ENCODE data around the gene CRADD.

Gene CRADD

DNA sequence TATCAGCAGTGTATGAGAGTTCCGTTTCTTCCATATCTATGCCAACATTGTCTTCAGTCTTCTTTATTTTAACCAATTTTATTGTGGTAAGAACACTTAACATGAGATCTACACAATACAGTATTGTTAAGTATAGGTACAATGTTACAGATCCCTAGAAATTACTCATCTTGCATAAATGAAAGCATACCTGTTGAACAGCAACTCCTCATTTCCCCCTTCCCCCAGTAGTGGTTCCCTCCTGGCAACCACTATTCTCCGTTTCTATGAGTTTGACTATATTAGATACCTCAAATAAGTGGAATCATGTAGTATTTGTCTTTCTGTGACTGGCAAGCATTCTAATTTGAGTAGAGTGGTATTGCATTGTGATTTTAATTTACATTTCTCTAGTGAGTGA, 150.5 kb downstream of the CRADD start:
- POLR2A ChIA-PET = no interaction called here
- Histone ChIP-seq H3K4me3 (ENCODE audit: low read depth, low read length) (no peak overlapping the region), H3K36me3 (ENCODE audit: control insufficient read depth in 2 of 2, insufficient read depth in 1 of 2, low read length in 2 of 2) (no peaks in the 10 kb centered on the region), H3K27ac (ENCODE audit: extremely low read depth, low read depth, low read length) (no peak overlapping the region), H3K9me3 (ENCODE audit: control insufficient read depth, insufficient read depth, low read depth, low read length) (no peaks in the 10 kb centered on the region), H3K4me1 (ENCODE audit: control insufficient read depth, insufficient read depth, low read length) (peaks cover 17% of the 10 kb centered on the region)
- CTCF ChIA-PET = interaction anchor here (0.7 to 1.3 kb wide), 2 partner anchors 61 to 314 kb away, joined by 3 to 4 read pairs; no protein-coding TSS in a partner anchor
- no peak for TF ChIP-seq ZNF629 (tag by site-specific recombination; IDR thresholded peaks at IDR 0.05)
- no peak for TF ChIP-seq BCL11A (tag by site-specific recombination; IDR thresholded peaks at IDR 0.05; ENCODE audit: low read depth)
- no peak for TF ChIP-seq ZNF354C (tag by site-specific recombination; IDR thresholded peaks at IDR 0.05; ENCODE audit: borderline replicate concordance, low read depth)
- TF ChIP-seq, protein P1, sequence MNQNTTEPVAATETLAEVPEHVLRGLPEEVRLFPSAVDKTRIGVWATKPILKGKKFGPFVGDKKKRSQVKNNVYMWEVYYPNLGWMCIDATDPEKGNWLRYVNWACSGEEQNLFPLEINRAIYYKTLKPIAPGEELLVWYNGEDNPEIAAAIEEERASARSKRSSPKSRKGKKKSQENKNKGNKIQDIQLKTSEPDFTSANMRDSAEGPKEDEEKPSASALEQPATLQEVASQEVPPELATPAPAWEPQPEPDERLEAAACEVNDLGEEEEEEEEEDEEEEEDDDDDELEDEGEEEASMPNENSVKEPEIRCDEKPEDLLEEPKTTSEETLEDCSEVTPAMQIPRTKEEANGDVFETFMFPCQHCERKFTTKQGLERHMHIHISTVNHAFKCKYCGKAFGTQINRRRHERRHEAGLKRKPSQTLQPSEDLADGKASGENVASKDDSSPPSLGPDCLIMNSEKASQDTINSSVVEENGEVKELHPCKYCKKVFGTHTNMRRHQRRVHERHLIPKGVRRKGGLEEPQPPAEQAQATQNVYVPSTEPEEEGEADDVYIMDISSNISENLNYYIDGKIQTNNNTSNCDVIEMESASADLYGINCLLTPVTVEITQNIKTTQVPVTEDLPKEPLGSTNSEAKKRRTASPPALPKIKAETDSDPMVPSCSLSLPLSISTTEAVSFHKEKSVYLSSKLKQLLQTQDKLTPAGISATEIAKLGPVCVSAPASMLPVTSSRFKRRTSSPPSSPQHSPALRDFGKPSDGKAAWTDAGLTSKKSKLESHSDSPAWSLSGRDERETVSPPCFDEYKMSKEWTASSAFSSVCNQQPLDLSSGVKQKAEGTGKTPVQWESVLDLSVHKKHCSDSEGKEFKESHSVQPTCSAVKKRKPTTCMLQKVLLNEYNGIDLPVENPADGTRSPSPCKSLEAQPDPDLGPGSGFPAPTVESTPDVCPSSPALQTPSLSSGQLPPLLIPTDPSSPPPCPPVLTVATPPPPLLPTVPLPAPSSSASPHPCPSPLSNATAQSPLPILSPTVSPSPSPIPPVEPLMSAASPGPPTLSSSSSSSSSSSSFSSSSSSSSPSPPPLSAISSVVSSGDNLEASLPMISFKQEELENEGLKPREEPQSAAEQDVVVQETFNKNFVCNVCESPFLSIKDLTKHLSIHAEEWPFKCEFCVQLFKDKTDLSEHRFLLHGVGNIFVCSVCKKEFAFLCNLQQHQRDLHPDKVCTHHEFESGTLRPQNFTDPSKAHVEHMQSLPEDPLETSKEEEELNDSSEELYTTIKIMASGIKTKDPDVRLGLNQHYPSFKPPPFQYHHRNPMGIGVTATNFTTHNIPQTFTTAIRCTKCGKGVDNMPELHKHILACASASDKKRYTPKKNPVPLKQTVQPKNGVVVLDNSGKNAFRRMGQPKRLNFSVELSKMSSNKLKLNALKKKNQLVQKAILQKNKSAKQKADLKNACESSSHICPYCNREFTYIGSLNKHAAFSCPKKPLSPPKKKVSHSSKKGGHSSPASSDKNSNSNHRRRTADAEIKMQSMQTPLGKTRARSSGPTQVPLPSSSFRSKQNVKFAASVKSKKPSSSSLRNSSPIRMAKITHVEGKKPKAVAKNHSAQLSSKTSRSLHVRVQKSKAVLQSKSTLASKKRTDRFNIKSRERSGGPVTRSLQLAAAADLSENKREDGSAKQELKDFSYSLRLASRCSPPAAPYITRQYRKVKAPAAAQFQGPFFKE (tag by site-specific recombination; IDR thresholded peaks at IDR 0.05; ENCODE audit: borderline replicate concordance) = no peak
- TF ChIP-seq ZBTB20 (tag by site-specific recombination; IDR thresholded peaks at IDR 0.05) = no peak
- peak; percentile 63 for TF ChIP-seq SCRT2 (tag by site-specific recombination; IDR thresholded peaks at IDR 0.05)

DNA sequence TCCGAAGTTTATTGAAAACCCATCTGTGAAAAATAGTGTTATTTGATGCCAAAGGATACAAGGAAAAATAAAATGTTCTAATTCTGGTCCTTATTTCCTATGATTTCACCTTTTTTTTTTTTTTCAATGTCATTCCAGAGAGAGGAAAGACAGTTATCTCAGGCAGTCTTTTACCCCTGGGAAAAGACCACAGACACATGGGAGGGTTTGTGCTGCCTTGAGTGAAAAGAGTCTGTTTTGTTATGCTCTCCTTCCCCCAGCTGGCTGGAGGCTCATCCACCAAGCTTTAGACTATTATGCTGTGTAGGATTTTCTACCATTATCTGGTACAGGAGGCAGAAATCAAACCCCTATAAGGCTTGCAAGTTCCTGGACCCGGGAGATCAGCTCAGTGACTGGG, 151.8 kb downstream of the CRADD start:
- no peak overlapping the region for H3K27ac ChIP-seq (ENCODE audit: extremely low read depth, low read depth, low read length)
- ChIA-PET POLR2A (no interaction called here), CTCF (interaction anchor here (1.1 to 1.3 kb wide), 2 partner anchors 10 to 63 kb away, joined by 3 read pairs; no protein-coding TSS in a partner anchor)
- H3K9me3 ChIP-seq (ENCODE audit: control insufficient read depth, insufficient read depth, low read depth, low read length) = no peaks in the 10 kb centered on the region
- H3K36me3 ChIP-seq (ENCODE audit: control insufficient read depth in 2 of 2, insufficient read depth in 1 of 2, low read length in 2 of 2) = no peaks in the 10 kb centered on the region
- H3K4me1 ChIP-seq (ENCODE audit: control insufficient read depth, insufficient read depth, low read length) = peaks cover 14% of the 10 kb centered on the region
- TF ChIP-seq, protein P2, sequence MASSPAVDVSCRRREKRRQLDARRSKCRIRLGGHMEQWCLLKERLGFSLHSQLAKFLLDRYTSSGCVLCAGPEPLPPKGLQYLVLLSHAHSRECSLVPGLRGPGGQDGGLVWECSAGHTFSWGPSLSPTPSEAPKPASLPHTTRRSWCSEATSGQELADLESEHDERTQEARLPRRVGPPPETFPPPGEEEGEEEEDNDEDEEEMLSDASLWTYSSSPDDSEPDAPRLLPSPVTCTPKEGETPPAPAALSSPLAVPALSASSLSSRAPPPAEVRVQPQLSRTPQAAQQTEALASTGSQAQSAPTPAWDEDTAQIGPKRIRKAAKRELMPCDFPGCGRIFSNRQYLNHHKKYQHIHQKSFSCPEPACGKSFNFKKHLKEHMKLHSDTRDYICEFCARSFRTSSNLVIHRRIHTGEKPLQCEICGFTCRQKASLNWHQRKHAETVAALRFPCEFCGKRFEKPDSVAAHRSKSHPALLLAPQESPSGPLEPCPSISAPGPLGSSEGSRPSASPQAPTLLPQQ (tag by site-specific recombination; IDR thresholded peaks at IDR 0.05) = no peak
- TF ChIP-seq, protein P3, sequence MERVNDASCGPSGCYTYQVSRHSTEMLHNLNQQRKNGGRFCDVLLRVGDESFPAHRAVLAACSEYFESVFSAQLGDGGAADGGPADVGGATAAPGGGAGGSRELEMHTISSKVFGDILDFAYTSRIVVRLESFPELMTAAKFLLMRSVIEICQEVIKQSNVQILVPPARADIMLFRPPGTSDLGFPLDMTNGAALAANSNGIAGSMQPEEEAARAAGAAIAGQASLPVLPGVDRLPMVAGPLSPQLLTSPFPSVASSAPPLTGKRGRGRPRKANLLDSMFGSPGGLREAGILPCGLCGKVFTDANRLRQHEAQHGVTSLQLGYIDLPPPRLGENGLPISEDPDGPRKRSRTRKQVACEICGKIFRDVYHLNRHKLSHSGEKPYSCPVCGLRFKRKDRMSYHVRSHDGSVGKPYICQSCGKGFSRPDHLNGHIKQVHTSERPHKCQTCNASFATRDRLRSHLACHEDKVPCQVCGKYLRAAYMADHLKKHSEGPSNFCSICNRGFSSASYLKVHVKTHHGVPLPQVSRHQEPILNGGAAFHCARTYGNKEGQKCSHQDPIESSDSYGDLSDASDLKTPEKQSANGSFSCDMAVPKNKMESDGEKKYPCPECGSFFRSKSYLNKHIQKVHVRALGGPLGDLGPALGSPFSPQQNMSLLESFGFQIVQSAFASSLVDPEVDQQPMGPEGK (tag by site-specific recombination; IDR thresholded peaks at IDR 0.05) = no peak
- TF ChIP-seq, protein P4, sequence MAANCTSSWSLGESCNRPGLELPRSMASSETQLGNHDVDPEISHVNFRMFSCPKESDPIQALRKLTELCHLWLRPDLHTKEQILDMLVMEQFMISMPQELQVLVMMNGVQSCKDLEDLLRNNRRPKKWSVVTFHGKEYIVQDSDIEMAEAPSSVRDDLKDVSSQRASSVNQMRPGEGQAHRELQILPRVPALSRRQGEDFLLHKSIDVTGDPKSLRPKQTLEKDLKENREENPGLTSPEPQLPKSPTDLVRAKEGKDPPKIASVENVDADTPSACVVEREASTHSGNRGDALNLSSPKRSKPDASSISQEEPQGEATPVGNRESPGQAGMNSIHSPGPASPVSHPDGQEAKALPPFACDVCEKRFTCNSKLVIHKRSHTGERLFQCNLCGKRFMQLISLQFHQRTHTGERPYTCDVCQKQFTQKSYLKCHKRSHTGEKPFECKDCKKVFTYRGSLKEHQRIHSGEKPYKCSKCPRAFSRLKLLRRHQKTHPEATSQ (tag by site-specific recombination; IDR thresholded peaks at IDR 0.05) = no peak
- no peak overlapping the region for H3K4me3 ChIP-seq (ENCODE audit: low read depth, low read length)

DNA sequence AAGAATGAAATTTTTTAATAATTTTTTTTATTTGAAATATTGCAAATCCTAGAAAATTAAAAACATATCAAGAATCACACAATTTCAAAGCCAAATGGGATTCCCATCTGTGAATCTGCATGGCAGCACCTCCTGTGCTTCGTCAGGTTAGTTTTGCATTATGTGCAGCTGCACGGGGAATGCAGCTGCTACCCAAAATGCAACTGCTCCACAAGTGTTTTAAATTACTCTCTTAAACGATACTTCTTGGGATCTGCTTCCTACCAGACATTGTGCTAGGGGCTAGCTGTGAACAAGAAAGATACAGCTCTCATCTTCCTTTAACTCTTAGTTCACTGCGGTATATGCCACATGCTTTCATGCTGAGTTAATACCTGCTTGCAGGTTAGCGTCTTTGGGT, 154.2 kb downstream of the CRADD start:
- Histone ChIP-seq H3K4me1 (ENCODE audit: control insufficient read depth, insufficient read depth, low read length) (no peaks in the 10 kb centered on the region), H3K9me3 (ENCODE audit: control insufficient read depth, insufficient read depth, low read depth, low read length) (no peaks in the 10 kb centered on the region), H3K27ac (ENCODE audit: extremely low read depth, low read depth, low read length) (no peak overlapping the region), H3K36me3 (ENCODE audit: control insufficient read depth in 2 of 2, insufficient read depth in 1 of 2, low read length in 2 of 2) (no peaks in the 10 kb centered on the region), H3K4me3 (ENCODE audit: low read depth, low read length) (no peak overlapping the region)
- POLR2A ChIA-PET = no interaction called here
- TF ChIP-seq ZNF521 (tag by site-specific recombination; IDR thresholded peaks at IDR 0.05) (no peak), ZNF311 (tag by site-specific recombination; IDR thresholded peaks at IDR 0.05; ENCODE audit: borderline replicate concordance) (no peak), TCF7L2 (IDR thresholded peaks at IDR 0.05; ENCODE audit: borderline replicate concordance, low read depth, low read length) (no peak)
- CTCF ChIA-PET = no interaction called here

All from HEK293 (cell line).